Fibroblast of villous mesenchyme (primary cell): ENCODE measurements around the gene EPHA3. TPM values are rescaled to one million over a fixed set of nuclear protein-coding genes. Genes with fewer than 3 reads are reported as not detected.

Source experiments
- DNase-seq: peaks from one replicate; pipeline ENCODE4 v3.0.0-alpha.2; 2010; ENCODE audit warnings: low read depth
- H3K4me3 ChIP-seq: 2 replicates; pipeline ENCODE4 v1.5.1; 2011; ENCODE audit warnings: low read depth, mild to moderate bottlenecking, low read length
- CTCF ChIP-seq: IDR thresholded peaks from 2 replicates; pipeline ENCODE4 v1.5.1; 2012; ENCODE audit warnings: low read depth, mild to moderate bottlenecking, low read length; ENCODE audit not compliant: insufficient read depth
- total RNA-seq: library from RNA; depleted of rRNA; stranded (reverse); fragments of >200 nt; gene quantifications from 2 replicates; pipeline ENCODE4 v1.2.3, GENCODE V29; 2012

The EPHA3 gene
- total RNA-seq, 1 donor = under 0.01 TPM

- DNase-seq = no peak
- H3K4me3 ChIP-seq = no peak overlapping the region
- no peak for TF ChIP-seq CTCF
Measured at GRCh38 chr3:89426060-89426459, 318.6 kb downstream of the EPHA3 start.

GRCh38 chr3:89434621-89435380, 327.4 kb downstream of the EPHA3 start:
- no peak for DNase-seq
- H3K4me3 ChIP-seq = no peak overlapping the region
- TF ChIP-seq CTCF = no peak

- TF ChIP-seq CTCF = no peak
- DNase-seq = no peak
- no peak overlapping the region for H3K4me3 ChIP-seq
Measured at GRCh38 chr3:89436846-89437245, 329.4 kb downstream of the EPHA3 start.

- no peak for DNase-seq
- no peak overlapping the region for H3K4me3 ChIP-seq
- TF ChIP-seq CTCF = no peak
Measured at GRCh38 chr3:89440386-89440785, 333.0 kb downstream of the EPHA3 start.

- no peak for TF ChIP-seq CTCF
- no peak for DNase-seq
- H3K4me3 ChIP-seq = no peak overlapping the region
Measured at GRCh38 chr3:89441141-89441540, 333.7 kb downstream of the EPHA3 start.

GRCh38 chr3:89446593-89446992, 339.2 kb downstream of the EPHA3 start:
- no peak for DNase-seq
- TF ChIP-seq CTCF = no peak
- no peak overlapping the region for H3K4me3 ChIP-seq

GRCh38 chr3:89447243-89447642, 339.8 kb downstream of the EPHA3 start:
- DNase-seq = no peak
- no peak for TF ChIP-seq CTCF
- H3K4me3 ChIP-seq = no peak overlapping the region
